Right lobe of liver (tissue), 4 donors: ENCODE measurements around the gene ARCN1.

Experiments used
- POLR2A ChIP-seq: fragments of 450-650 bp; IDR thresholded peaks from one replicate; pipeline ENCODE4 v1.6.1; 2017; ENCODE audit warnings: antibody characterized with exemption, mild to moderate bottlenecking
- TF ChIP-seq, protein P1 (sequence below), 4 donors: fragments of 200-600 bp in 3 of 4; fragments of 450-650 bp in 1 of 4; IDR thresholded peaks; one replicate each; pipeline versions ENCODE4 v1.5.1 to v1.8.0; 2016 to 2022; ENCODE audit warnings: antibody characterized with exemption in 4 of 4, mild to moderate bottlenecking in 2 of 4
- donor health status: DM: no; HTN: no; CAD: no.
- donor health status: DM: no; HTN: no; CAD: no.
- donor health status: DM: no; HTN: yes; CAD: no.

GRCh38 chr11:118619444-118620197, 47.4 kb downstream of the ARCN1 start:
- TF ChIP-seq, protein P1, sequence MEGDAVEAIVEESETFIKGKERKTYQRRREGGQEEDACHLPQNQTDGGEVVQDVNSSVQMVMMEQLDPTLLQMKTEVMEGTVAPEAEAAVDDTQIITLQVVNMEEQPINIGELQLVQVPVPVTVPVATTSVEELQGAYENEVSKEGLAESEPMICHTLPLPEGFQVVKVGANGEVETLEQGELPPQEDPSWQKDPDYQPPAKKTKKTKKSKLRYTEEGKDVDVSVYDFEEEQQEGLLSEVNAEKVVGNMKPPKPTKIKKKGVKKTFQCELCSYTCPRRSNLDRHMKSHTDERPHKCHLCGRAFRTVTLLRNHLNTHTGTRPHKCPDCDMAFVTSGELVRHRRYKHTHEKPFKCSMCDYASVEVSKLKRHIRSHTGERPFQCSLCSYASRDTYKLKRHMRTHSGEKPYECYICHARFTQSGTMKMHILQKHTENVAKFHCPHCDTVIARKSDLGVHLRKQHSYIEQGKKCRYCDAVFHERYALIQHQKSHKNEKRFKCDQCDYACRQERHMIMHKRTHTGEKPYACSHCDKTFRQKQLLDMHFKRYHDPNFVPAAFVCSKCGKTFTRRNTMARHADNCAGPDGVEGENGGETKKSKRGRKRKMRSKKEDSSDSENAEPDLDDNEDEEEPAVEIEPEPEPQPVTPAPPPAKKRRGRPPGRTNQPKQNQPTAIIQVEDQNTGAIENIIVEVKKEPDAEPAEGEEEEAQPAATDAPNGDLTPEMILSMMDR (IDR thresholded peaks at IDR 0.05): no peak
- no peak for TF ChIP-seq POLR2A
